PC-3 (cell line): Measurements from ENCODE around the gene FAM131A. TPM values are rescaled to one million over a fixed set of nuclear protein-coding genes. Genes with fewer than 3 reads are reported as not detected.

ENCODE experiments used
- ATAC-seq: fragments of 200-7000 bp; cut with Tn5 transposase; 2 replicates; pipeline ENCODE4 v1.9.1; 2020; ENCODE audit warnings: mild to moderate bottlenecking, moderate library complexity
- BruUV-seq: library from RNA; stranded (reverse); fragments of 400-500 nt; replicated peaks from 2 replicates; lab custom pipeline; 2021; lab: Mats Ljungman, UMichigan
- CTCF ChIA-PET: fragments of 300-600 bp; sonication (Branson Sonifier 250); formaldehyde crosslinking; loops from one replicate; lab custom pipeline; 2022; ENCODE audit warnings: antibody characterized with exemption; lab: Charles Lee
- POLR2A ChIA-PET: fragments of 300-600 bp; sonication (Branson Sonifier 250); formaldehyde crosslinking; loops from one replicate; lab custom pipeline; 2022; ENCODE audit warnings: antibody characterized with exemption; ENCODE audit not compliant: unreplicated experiment; lab: Charles Lee
- DNase-seq: peaks from one replicate; pipeline ENCODE4 v3.0.0-alpha.2; 2015
- H2AFZ ChIP-seq: fragments of 300-600 bp; sonication (generic); 2 replicates; pipeline ENCODE4 v1.6.0; 2016; ENCODE audit warnings: antibody characterized with exemption, low read length
- H3F3A ChIP-seq: fragments of 300-600 bp; sonication (generic); one replicate; pipeline ENCODE4 v1.6.0; 2017; ENCODE audit warnings: antibody characterized with exemption, low read length, control low read depth, mild to moderate bottlenecking; ENCODE audit not compliant: unreplicated experiment
- H3K27ac ChIP-seq: fragments of 300-600 bp; sonication (generic); 2 replicates; pipeline ENCODE4 v1.5.1; 2016; ENCODE audit warnings: mild to moderate bottlenecking, low read length
- H3K27me3 ChIP-seq: fragments of 300-600 bp; sonication (generic); 2 replicates; pipeline ENCODE4 v1.6.1; 2016; ENCODE audit warnings: low read length, mixed read lengths
- H3K36me3 ChIP-seq: fragments of 300-600 bp; sonication (generic); 2 replicates; pipeline ENCODE4 v1.6.1; 2016; ENCODE audit warnings: low read depth, mixed run types, low read length, mixed read lengths
- H3K4me1 ChIP-seq: fragments of 300-600 bp; sonication (generic); 2 replicates; pipeline ENCODE4 v1.5.1; 2016; ENCODE audit warnings: low read length; ENCODE audit not compliant: insufficient read depth
- H3K4me2 ChIP-seq: fragments of 300-600 bp; sonication (generic); 2 replicates; pipeline ENCODE4 v1.6.0; 2016; ENCODE audit warnings: low read length
- H3K4me3 ChIP-seq: fragments of 300-600 bp; sonication (generic); 2 replicates; pipeline ENCODE4 v1.5.1; 2016; ENCODE audit warnings: mild to moderate bottlenecking, low read length, mixed read lengths
- H3K79me2 ChIP-seq: fragments of 300-600 bp; sonication (generic); 2 replicates; pipeline ENCODE4 v1.6.1; 2017; ENCODE audit warnings: low read length, mixed read lengths
- H3K9ac ChIP-seq: fragments of 300-600 bp; sonication (generic); 2 replicates; pipeline ENCODE4 v1.6.0; 2016; ENCODE audit warnings: mild to moderate bottlenecking, low read length
- H3K9me2 ChIP-seq: fragments of 300-600 bp; sonication (generic); replicated peaks from 2 replicates; pipeline ENCODE4 v1.6.1; 2016; ENCODE audit warnings: mixed run types, low read length, mixed read lengths
- H3K9me3 ChIP-seq: fragments of 300-600 bp; sonication (generic); 2 replicates; pipeline ENCODE4 v1.6.1; 2016; ENCODE audit warnings: low read length, mixed read lengths
- H4K20me1 ChIP-seq: fragments of 300-600 bp; sonication (generic); 2 replicates; pipeline ENCODE4 v1.6.1; 2016; ENCODE audit warnings: low read length, mixed read lengths
- EZH2 ChIP-seq: fragments of 300-600 bp; sonication (generic); IDR thresholded peaks from one replicate; pipeline ENCODE4 v1.6.1; 2017; ENCODE audit warnings: antibody characterized with exemption, mild to moderate bottlenecking, low read length; ENCODE audit not compliant: unreplicated experiment
- EZH2phosphoT487 ChIP-seq: fragments of 300-600 bp; sonication (generic); IDR thresholded peaks from 2 replicates; pipeline ENCODE4 v1.6.1; 2018; ENCODE audit warnings: mild to moderate bottlenecking, antibody characterized with exemption, low read length, borderline replicate concordance
- intact Hi-C: fragments of 100-400 bp; cut with micrococcal nuclease; formaldehyde crosslinking; loops from 2 replicates; pipeline ENCODE4 v1.9.0; 2023
- total RNA-seq: library from RNA; depleted of rRNA; stranded (reverse); fragments of >200 nt; gene quantifications from 2 replicates; pipeline ENCODE4 v1.2.3, GENCODE V29; 2014
- TF ChIP-seq, protein P1 (sequence below): fragments of 300-600 bp; sonication (generic); conservative IDR thresholded peaks from 2 replicates; pipeline ENCODE4 v1.5.1; 2017; ENCODE audit warnings: antibody characterized with exemption, low read depth, mild to moderate bottlenecking, low read length

The FAM131A gene
- total RNA-seq, 1 experiment from 2014 or later: 21.9 TPM

DNA sequence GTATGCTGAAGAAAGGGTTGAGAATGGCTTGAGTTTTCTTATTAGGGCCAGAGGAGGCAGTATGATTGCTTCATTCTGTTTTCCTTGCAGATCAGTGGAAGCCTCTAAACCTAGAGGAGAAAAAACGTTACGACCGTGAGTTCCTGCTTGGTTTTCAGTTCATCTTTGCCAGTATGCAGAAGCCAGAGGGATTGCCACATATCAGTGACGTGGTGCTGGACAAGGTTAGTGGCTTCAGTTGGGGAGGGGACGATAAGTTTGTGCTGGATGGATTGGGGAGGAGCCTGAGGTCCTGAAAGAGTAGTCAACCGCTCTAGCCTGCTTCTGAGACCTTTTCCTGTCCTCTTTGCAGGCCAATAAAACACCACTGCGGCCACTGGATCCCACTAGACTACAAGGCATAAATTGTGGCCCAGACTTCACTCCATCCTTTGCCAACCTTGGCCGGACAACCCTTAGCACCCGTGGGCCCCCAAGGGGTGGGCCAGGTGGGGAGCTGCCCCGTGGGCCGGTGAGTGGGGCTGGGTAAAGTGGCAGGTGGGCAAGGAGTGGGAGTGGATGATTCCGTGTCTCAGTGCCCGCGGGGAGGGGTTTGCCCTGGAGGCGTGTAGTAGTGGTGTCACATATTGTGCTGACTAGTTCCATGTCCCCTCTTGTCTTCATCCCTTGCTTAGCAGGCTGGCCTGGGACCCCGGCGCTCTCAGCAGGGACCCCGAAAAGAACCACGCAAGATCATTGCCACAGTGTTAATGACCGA, 14.5 kb upstream of the FAM131A start:
- H3K4me2 ChIP-seq: no peak overlapping the region
- H3K9ac ChIP-seq: no peak overlapping the region
- no peak overlapping the region for H3K27ac ChIP-seq
- H3F3A ChIP-seq: no peaks in the 10 kb centered on the region
- peaks cover 86% of the 10 kb centered on the region for H3K79me2 ChIP-seq
- DNase-seq: no peak
- ChIA-PET CTCF (no interaction called here), POLR2A (no interaction called here)
- intact Hi-C loops: no loop called here
- H3K4me1 ChIP-seq: peaks cover 24% of the 10 kb centered on the region
- no peaks in the 10 kb centered on the region for H3K9me3 ChIP-seq
- BruUV-seq: no TSS peak
- H3K9me2 ChIP-seq: no peaks in the 10 kb centered on the region
- peaks cover 81% of the 10 kb centered on the region for H3K36me3 ChIP-seq
- ATAC-seq: no peak
- H2AFZ ChIP-seq: no peak overlapping the region
- peaks cover 53% of the 10 kb centered on the region for H4K20me1 ChIP-seq
- no peaks in the 10 kb centered on the region for H3K27me3 ChIP-seq
- no peak for TF ChIP-seq EZH2phosphoT487
- TF ChIP-seq EZH2: no peak
- TF ChIP-seq, protein P1, sequence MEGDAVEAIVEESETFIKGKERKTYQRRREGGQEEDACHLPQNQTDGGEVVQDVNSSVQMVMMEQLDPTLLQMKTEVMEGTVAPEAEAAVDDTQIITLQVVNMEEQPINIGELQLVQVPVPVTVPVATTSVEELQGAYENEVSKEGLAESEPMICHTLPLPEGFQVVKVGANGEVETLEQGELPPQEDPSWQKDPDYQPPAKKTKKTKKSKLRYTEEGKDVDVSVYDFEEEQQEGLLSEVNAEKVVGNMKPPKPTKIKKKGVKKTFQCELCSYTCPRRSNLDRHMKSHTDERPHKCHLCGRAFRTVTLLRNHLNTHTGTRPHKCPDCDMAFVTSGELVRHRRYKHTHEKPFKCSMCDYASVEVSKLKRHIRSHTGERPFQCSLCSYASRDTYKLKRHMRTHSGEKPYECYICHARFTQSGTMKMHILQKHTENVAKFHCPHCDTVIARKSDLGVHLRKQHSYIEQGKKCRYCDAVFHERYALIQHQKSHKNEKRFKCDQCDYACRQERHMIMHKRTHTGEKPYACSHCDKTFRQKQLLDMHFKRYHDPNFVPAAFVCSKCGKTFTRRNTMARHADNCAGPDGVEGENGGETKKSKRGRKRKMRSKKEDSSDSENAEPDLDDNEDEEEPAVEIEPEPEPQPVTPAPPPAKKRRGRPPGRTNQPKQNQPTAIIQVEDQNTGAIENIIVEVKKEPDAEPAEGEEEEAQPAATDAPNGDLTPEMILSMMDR: no peak
- H3K4me3 ChIP-seq: no peak overlapping the region

DNA sequence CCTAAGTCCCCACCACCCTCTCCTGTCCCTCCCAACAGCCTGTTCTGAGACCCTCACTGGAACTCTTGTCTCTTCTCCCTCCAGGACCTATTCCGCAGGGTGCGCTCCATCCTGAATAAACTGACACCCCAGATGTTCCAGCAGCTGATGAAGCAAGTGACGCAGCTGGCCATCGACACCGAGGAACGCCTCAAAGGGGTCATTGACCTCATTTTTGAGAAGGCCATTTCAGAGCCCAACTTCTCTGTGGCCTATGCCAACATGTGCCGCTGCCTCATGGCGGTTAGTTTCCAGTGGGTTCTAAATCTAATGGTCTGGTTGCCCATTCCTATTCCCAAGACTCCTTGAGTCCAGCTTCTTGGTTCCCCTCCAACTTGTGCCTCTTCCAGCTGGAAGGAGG, 13.7 kb upstream of the FAM131A start:
- peaks cover 46% of the 10 kb centered on the region for H4K20me1 ChIP-seq
- H3K4me3 ChIP-seq: no peak overlapping the region
- H3K36me3 ChIP-seq: peaks cover 84% of the 10 kb centered on the region
- intact Hi-C loops: no loop called here
- H3K79me2 ChIP-seq: peaks cover 82% of the 10 kb centered on the region
- no peak overlapping the region for H3K4me2 ChIP-seq
- no peak for DNase-seq
- H3K4me1 ChIP-seq: peaks cover 21% of the 10 kb centered on the region
- H3K9ac ChIP-seq: no peak overlapping the region
- no TSS peak for BruUV-seq
- no peaks in the 10 kb centered on the region for H3K27me3 ChIP-seq
- ChIA-PET POLR2A (no interaction called here), CTCF (no interaction called here)
- no peaks in the 10 kb centered on the region for H3K9me3 ChIP-seq
- no peak overlapping the region for H2AFZ ChIP-seq
- no peaks in the 10 kb centered on the region for H3F3A ChIP-seq
- no peak for TF ChIP-seq EZH2
- TF ChIP-seq EZH2phosphoT487: no peak
- TF ChIP-seq, protein P1: no peak
- H3K9me2 ChIP-seq: no peaks in the 10 kb centered on the region
- H3K27ac ChIP-seq: no peak overlapping the region
- ATAC-seq: no peak

DNA sequence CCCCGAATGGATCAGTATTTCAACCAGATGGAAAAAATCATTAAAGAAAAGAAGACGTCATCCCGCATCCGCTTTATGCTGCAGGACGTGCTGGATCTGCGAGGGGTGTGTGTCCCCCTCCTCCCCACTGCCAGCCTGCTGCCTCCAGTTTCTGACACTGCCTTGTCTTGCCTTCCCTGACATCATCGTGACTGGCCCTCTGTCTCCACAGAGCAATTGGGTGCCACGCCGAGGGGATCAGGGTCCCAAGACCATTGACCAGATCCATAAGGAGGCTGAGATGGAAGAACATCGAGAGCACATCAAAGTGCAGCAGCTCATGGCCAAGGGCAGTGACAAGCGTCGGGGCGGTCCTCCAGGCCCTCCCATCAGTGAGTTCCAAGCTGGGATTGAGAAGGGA, 12.1 kb upstream of the FAM131A start:
- ChIA-PET CTCF (no interaction called here), POLR2A (no interaction called here)
- H3K9ac ChIP-seq: no peak overlapping the region
- H3K4me1 ChIP-seq: peaks cover 6% of the 10 kb centered on the region
- no peak overlapping the region for H2AFZ ChIP-seq
- DNase-seq: no peak
- H3F3A ChIP-seq: no peaks in the 10 kb centered on the region
- H3K27ac ChIP-seq: no peak overlapping the region
- TF ChIP-seq, protein P1: no peak
- TF ChIP-seq EZH2: no peak
- H3K79me2 ChIP-seq: peaks cover 68% of the 10 kb centered on the region
- no peak overlapping the region for H3K4me3 ChIP-seq
- no peak for ATAC-seq
- BruUV-seq: no TSS peak
- no peak overlapping the region for H3K4me2 ChIP-seq
- H3K27me3 ChIP-seq: no peaks in the 10 kb centered on the region
- H3K36me3 ChIP-seq: peaks cover 93% of the 10 kb centered on the region
- intact Hi-C loops: no loop called here
- no peaks in the 10 kb centered on the region for H3K9me3 ChIP-seq
- H4K20me1 ChIP-seq: peaks cover 32% of the 10 kb centered on the region
- H3K9me2 ChIP-seq: no peaks in the 10 kb centered on the region
